Activated gamma-delta T cell treated with anti-CD3 and anti-CD28 coated beads, Interleukin-2, amount 50 U/mL, for 16 hours (primary cell): ENCODE data around the gene BABAM2.

Experiments
- DNase-seq: peaks from one replicate; pipeline ENCODE4 v3.0.0-alpha.2; 2020; ENCODE audit warnings: low read depth

BABAM2 gene

GRCh38 chr2:28163627-28164279, 273.2 kb downstream of the BABAM2 start:
- no peak for DNase-seq

DNA sequence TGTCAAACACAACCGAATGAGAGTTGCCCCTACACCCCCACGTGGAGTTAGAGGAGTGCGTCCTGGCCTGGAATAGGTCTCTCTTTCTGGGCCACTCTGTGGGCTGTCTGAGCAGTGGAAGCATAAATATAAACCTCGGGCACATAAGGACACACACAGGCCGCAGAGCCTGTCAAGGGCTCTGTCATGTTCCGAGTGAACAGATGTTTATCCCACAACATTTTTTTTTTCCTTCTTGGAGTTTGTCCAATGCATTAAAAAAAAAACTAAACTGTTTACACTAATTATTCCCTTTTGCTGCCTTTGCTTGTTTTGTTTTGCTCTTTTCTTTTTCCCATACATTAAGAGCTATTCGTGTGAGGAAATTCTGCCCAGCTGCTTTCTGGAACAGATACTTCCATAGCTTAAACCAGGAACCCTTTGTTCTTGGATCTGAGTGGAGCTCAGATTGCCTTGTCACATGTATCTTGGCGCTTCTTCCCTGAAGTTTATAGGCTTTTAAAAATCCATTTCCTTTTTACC, 273.8 kb downstream of the BABAM2 start:
- DNase-seq = no peak

DNA sequence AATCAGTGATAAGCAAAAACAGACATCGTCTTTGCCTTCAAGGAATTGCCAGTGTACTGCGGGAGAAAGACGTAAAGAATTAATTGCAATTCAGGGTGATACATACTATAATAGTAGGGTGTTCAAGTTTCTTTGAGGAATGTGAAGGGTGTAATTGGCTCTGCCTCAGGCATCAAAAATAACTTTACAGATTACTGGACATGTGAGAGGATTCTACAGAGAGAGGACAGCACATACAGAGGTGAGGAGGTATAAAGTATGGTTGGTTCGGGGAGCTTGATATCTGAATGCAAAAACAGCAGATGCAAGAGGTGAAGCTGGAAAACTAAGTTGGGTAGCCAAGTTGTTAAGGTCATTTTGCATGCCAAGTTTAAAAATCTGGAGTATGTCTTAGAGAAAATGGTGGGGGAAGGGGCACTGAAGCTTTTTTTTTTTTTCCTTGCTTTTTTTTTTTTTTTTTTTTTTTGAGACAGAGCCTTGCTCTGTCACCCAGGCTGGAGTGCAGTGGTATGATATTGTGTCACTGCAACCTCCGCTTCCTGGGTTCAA, 274.6 kb downstream of the BABAM2 start:
- no peak for DNase-seq

DNA sequence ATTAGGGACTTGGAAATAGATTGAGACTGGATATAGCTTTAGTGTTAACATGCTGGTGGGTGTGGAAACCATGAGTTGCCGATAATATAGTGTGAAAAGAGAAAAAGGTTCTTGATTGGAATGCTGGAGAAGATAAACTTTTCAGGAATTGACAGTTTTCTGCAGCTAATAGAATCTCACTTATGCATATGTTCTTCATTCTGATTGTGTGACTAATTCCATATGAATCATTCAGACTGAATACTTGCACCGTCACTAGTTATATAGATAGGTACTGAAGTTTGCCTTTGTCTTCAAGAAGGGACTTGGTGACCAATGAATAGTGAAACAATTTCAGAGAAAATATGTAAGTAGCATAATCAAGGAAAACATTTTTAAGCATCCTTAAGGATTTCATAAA, 276.4 kb downstream of the BABAM2 start:
- no peak for DNase-seq

GRCh38 chr2:28168376-28168775, 277.8 kb downstream of the BABAM2 start:
- no peak for DNase-seq

- no peak for DNase-seq
These were observed 279.0 kb downstream of the BABAM2 start for GRCh38 chr2:28169492-28169891.

DNA sequence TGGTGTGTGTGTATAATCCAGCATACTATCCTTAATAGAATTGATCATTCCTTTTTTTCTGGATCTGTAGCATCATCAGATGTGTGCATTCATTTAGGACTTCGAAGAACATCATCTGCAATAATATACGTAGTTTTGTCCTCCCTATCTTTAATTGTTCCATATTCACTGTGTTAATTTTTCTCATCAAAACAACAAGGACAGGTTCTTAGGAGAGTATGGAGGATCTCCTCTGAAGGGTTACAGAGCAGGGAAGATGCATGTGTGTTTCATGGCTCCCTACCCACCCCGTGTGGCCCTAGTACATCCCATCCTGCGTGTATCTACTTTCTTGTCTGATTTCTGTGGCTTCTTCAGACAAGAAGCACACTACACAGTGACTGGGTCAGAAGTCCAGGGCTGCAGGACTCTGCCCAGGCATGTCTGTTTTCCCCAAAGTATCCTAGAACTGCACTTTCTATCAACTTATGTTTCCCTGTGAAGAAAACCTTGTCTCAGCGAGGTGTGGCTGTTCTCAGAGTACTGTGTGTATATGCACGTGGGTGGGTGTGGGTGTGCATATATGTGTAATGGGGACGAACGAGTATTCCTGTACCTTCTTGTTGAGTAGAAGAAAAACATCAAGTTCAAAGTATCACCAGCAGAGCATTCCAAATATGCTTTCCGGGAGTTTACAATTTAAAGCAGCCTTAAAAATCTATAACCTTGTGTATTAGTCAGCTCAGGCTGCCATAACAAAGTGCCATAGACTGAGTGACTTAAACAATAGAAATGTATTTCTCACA, 281.8 kb downstream of the BABAM2 start:
- no peak for DNase-seq

- no peak for DNase-seq
These were observed 282.8 kb downstream of the BABAM2 start for GRCh38 chr2:28173377-28173776.

- no peak for DNase-seq
These were observed 283.7 kb downstream of the BABAM2 start for GRCh38 chr2:28174211-28174610.

DNA sequence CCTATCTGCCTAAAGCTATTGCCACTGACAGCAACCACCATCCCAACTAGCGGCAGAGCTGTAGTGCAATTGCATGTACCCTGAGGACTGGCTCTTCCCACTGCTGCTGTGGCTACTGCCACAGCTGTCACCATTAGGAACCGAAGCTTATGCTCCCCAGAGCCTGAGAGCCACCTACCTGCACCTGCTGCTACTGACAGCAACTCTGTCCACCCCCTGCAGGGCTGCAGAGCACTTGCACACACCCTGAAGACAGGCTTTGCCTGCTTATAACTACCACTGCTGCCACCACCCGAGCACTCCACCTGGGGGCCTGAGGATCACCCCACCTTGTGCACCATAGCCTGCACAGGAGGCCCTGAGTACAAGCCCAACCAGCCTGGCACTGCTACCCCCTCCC, 284.5 kb downstream of the BABAM2 start:
- no peak for DNase-seq

GRCh38 chr2:28178946-28179345, 288.4 kb downstream of the BABAM2 start:
- DNase-seq = no peak

GRCh38 chr2:28181801-28182200, 291.3 kb downstream of the BABAM2 start:
- no peak for DNase-seq

DNA sequence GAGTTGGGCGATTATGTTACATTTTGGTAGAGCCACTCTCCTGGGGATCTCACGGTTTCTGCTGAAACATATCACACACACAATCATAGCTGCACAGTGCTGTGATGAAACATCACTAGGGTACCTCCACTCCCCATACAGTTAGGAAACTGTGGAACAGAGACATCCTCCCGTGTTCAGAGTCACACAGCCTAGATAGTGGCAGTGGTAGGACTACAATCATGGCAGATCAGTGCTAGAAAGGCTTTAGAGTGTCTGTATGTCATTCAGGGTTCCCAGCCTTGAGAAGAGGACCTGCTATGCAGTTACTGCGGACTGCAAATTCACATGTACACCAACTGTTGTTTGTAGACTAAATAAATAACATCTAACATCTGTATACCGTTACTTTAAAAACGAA, 291.8 kb downstream of the BABAM2 start:
- DNase-seq = no peak

- no peak for DNase-seq
These were observed 294.6 kb downstream of the BABAM2 start for GRCh38 chr2:28185153-28185552.

GRCh38 chr2:28185891-28186290, 295.4 kb downstream of the BABAM2 start:
- no peak for DNase-seq

GRCh38 chr2:28187186-28187585, 296.7 kb downstream of the BABAM2 start:
- DNase-seq = no peak

GRCh38 chr2:28188436-28188835, 297.9 kb downstream of the BABAM2 start:
- DNase-seq = no peak

GRCh38 chr2:28193630-28194403, 303.3 kb downstream of the BABAM2 start:
- no peak for DNase-seq

GRCh38 chr2:28199995-28200679, 309.6 kb downstream of the BABAM2 start:
- DNase-seq = no peak

GRCh38 chr2:28201671-28202180, 311.2 kb downstream of the BABAM2 start:
- DNase-seq = no peak

- no peak for DNase-seq
These were observed 312.2 kb downstream of the BABAM2 start for GRCh38 chr2:28202719-28203118.

GRCh38 chr2:28206762-28207161, 316.2 kb downstream of the BABAM2 start:
- no peak for DNase-seq
